Motor neuron (in vitro differentiated cells): ENCODE measurements around the gene TM4SF18. TPM values are rescaled to one million over a fixed set of nuclear protein-coding genes. Genes with fewer than 3 reads are reported as not detected.
A peak's percentile ranks its signal among the peaks of the same experiment; 100 is the strongest.
"Not testable (repeated sequence)": the region's sequence is repeated elsewhere in the genome, so short reads cannot be mapped to it uniquely, and the experiment has no call there.

ENCODE experiments used
- ATAC-seq, 8 experiments: fragments of 200-7000 bp; cut with Tn5 transposase; replicated peaks in 6 of 8; 2 replicates each; pipeline ENCODE4 v1.8.0; 2021; ENCODE audit warnings: mild to moderate bottlenecking in 8 of 8, moderate library complexity in 8 of 8
- H3K27ac ChIP-seq, 2 donors: fragments of 250-450 bp; sonication (Bioruptor Pico); 2 replicates each; pipeline ENCODE4 v1.9.0; 2021; ENCODE audit warnings: antibody characterized with exemption in 2 of 2, mild to moderate bottlenecking in 2 of 2, moderate library complexity in 1 of 2
- H3K4me1 ChIP-seq, 2 donors: fragments of 250-450 bp; sonication (Bioruptor Pico); replicated peaks in 1 of 2; 2 replicates each; pipeline ENCODE4 v1.6.1; 2021; ENCODE audit warnings: antibody characterized with exemption in 2 of 2, mild to moderate bottlenecking in 2 of 2, moderate library complexity in 1 of 2
- H3K4me3 ChIP-seq, 5 donors: fragments of 250-450 bp; sonication (Bioruptor Pico); 2 replicates each; pipeline ENCODE4 v1.9.0; 2021; ENCODE audit warnings: antibody characterized with exemption in 5 of 5, mild to moderate bottlenecking in 5 of 5, moderate library complexity in 4 of 5
- WGBS, 10 experiments: fragments of 450-650 bp; shearing (Covaris generic); methylation state at CpG; one replicate each; pipeline ENCODE4 v1.0.0; 2022; 5-methylcytosine and 5-hydroxymethylcytosine counted together
- in situ Hi-C, 9 experiments: fragments of 400-800 bp; cut with MboI; loops; one replicate each; pipeline ENCODE4 v1.15.0; 2021; ENCODE audit warnings: low sequenced_read_pairs in 9 of 9, low pct_unique_long_range_greater_than_20kb in 2 of 9; ENCODE audit not compliant: unreplicated experiment in 9 of 9
- total RNA-seq, 8 experiments: library from RNA; unstranded; fragments of 300-600 nt; gene quantifications; 2 replicates each; pipeline versions ENCODE4 v1.2.3 to v1.2.4, GENCODE V29; 2022

Gene TM4SF18
- total RNA-seq, result under 1 TPM in 7 of 8 experiments, not detected in 1; under 0.01 to 0.86 (median 0.28) TPM

GRCh38 chr3:149333176-149333859 lies at the start of gene TM4SF18:
TM4SF18 (minus strand) TSS chr3:149333636; CDS start chr3:149333382, 254 bp downstream.
- H3K4me1 ChIP-seq, result no peaks in the 10 kb centered on the region
- no peak within 1 kb of the TSS for H3K27ac ChIP-seq
- ATAC-seq, result no peak
- H3K4me3 ChIP-seq, result no peak within 1 kb of the TSS
- in situ Hi-C loops, result no loop called here
- 0 to 77% (median 63%) methylated on average over 1 to 11 of the region's 11 CpGs for WGBS, 10 experiments

- 80 to 100% (median 88%) methylated on average over 1 to 5 of the region's 6 CpGs; no CpG with 5 or more reads in 3 of the 10 experiments for WGBS, 10 experiments
Measured at GRCh38 chr3:149382518-149382917, 49.1 kb upstream of the TM4SF18 start.

GRCh38 chr3:149382101-149382467 lies 48.6 kb upstream of the TM4SF18 start:
- in situ Hi-C loops, result loop anchor here in 1 of 9 experiments (25.0 kb wide), 1 partner anchor 105 kb away; no protein-coding TSS in a partner anchor
- 10 to 100% (median 92%) methylated on average over 1 to 4 of the region's 4 CpGs; no CpG with 5 or more reads in 2 of the 10 experiments for WGBS, 10 experiments
- peak in 2 of 8 experiments; percentile 9 to 19 for ATAC-seq

More at GRCh38 chr3:149382518-149382917, 49.1 kb upstream of the TM4SF18 start:
- in situ Hi-C loops, result loop anchor here in 1 of 9 experiments (25.0 kb wide), 1 partner anchor 105 kb away; no protein-coding TSS in a partner anchor
- Histone ChIP-seq H3K4me1 (no peaks in the 10 kb centered on the region), H3K27ac (no peak overlapping the region), H3K4me3 (no peak overlapping the region)
- no peak for ATAC-seq

GRCh38 chr3:149381173-149382100 lies 48.0 kb upstream of the TM4SF18 start:
- in situ Hi-C loops, result loop anchor here in 1 of 9 experiments (25.0 kb wide), 1 partner anchor 106 kb away; no protein-coding TSS in a partner anchor
- Histone ChIP-seq H3K4me1 (no peaks in the 10 kb centered on the region), H3K4me3 (no peak overlapping the region), H3K27ac (no peak overlapping the region)
- WGBS, 10 experiments, result 61 to 89% (median 80%) methylated on average over 2 to 4 of the region's 6 CpGs; no CpG with 5 or more reads in 3 of the 10 experiments
- ATAC-seq, result no peak

More at GRCh38 chr3:149382101-149382467, 48.6 kb upstream of the TM4SF18 start:
- Histone ChIP-seq H3K4me3 (no peak overlapping the region), H3K4me1 (no peaks in the 10 kb centered on the region), H3K27ac (no peak overlapping the region)

GRCh38 chr3:149380220-149380619 lies 46.8 kb upstream of the TM4SF18 start:
- H3K27ac ChIP-seq, ATAC-seq, H3K4me1 ChIP-seq, H3K4me3 ChIP-seq: not testable (repeated sequence)
- in situ Hi-C loops, result loop anchor here in 1 of 9 experiments (25.0 kb wide), 1 partner anchor 107 kb away; no protein-coding TSS in a partner anchor
- no CpG with 5 or more reads among the region's 32 CpGs for WGBS, 10 experiments

- H3K27ac ChIP-seq, result no peak overlapping the region
- 80 to 100% (median 87%) methylated on average over 1 to 5 of the region's 9 CpGs; no CpG with 5 or more reads in 4 of the 10 experiments for WGBS, 10 experiments
- peak in 1 of 8 experiments; percentile 11 for ATAC-seq
- H3K4me3 ChIP-seq, result no peak overlapping the region
- no peaks in the 10 kb centered on the region for H3K4me1 ChIP-seq
- in situ Hi-C loops, result loop anchor here in 1 of 9 experiments (25.0 kb wide), 1 partner anchor 109 kb away; no protein-coding TSS in a partner anchor
Measured at GRCh38 chr3:149378478-149379309, 45.3 kb upstream of the TM4SF18 start.

GRCh38 chr3:149377408-149378364 lies 44.2 kb upstream of the TM4SF18 start, which contains the start of gene TM4SF1:
TM4SF1 (minus strand) TSS chr3:149377649; CDS start chr3:149377547, 102 bp downstream.
- Histone ChIP-seq H3K4me3 (no peak within 1 kb of the TSS), H3K4me1 (no peaks in the 10 kb centered on the region), H3K27ac (no peak within 1 kb of the TSS)
- in situ Hi-C loops, result loop anchor here in 1 of 9 experiments (25.0 kb wide), 1 partner anchor 110 kb away; no protein-coding TSS in a partner anchor
- WGBS, 10 experiments, result 64 to 100% (median 85%) methylated on average over 1 to 13 of the region's 15 CpGs
- ATAC-seq, result peak in 4 of 8 experiments; percentile 33 to 89 (median 61)

- ATAC-seq, result peak in 2 of 8 experiments; percentile 22 to 40
Measured at GRCh38 chr3:149376718-149377407, 43.4 kb upstream of the TM4SF18 start.

GRCh38 chr3:149375501-149376196 lies 42.2 kb upstream of the TM4SF18 start:
- no peak for ATAC-seq
- Histone ChIP-seq H3K4me3 (no peak overlapping the region), H3K4me1 (no peaks in the 10 kb centered on the region), H3K27ac (no peak overlapping the region)
- in situ Hi-C loops, result loop anchor here in 1 of 9 experiments (25.0 kb wide), 1 partner anchor 112 kb away; no protein-coding TSS in a partner anchor
- WGBS, 10 experiments, result 18 to 100% (median 87%) methylated on average over 2 to 4 of the region's 4 CpGs

More at GRCh38 chr3:149376718-149377407, 43.4 kb upstream of the TM4SF18 start:
- no peak overlapping the region for H3K27ac ChIP-seq
- in situ Hi-C loops, result loop anchor here in 1 of 9 experiments (25.0 kb wide), 1 partner anchor 110 kb away; no protein-coding TSS in a partner anchor
- 30 to 100% (median 90%) methylated on average over 1 to 8 of the region's 8 CpGs for WGBS, 10 experiments
- no peaks in the 10 kb centered on the region for H3K4me1 ChIP-seq
- no peak overlapping the region for H3K4me3 ChIP-seq

- Histone ChIP-seq H3K4me1 (peaks cover 0 to 3% of the 10 kb centered on the region in 2 donors), H3K4me3 (no peak overlapping the region), H3K27ac (no peak overlapping the region)
- in situ Hi-C loops, result loop anchor here in 1 of 9 experiments (25.0 kb wide), 1 partner anchor 112 kb away; no protein-coding TSS in a partner anchor
- no peak for ATAC-seq
- 60 to 100% (median 89%) methylated on average over 1 to 3 of the region's 3 CpGs; no CpG with 5 or more reads in 2 of the 10 experiments for WGBS, 10 experiments
Measured at GRCh38 chr3:149374793-149375500, 41.5 kb upstream of the TM4SF18 start.
